ENCODE data around the gene AARS2.

Gene AARS2

GRCh38 chr6:44300292-44300823 lies 12.8 kb downstream of the AARS2 start:
- peaks cover 5% of the 10 kb centered on the region for H3K4me1 Mint-ChIP-seq
- ATAC-seq (no peak), DNase-seq (no peak)
- peaks cover 18% of the 10 kb centered on the region for H3K36me3 Mint-ChIP-seq (ENCODE audit: low read depth)
- H3K9me3 Mint-ChIP-seq: no peaks in the 10 kb centered on the region
- peaks cover 17% of the 10 kb centered on the region for H3K27me3 Mint-ChIP-seq
- no peak overlapping the region for H3K4me3 Mint-ChIP-seq
- no peak overlapping the region for H3K27ac Mint-ChIP-seq

- peaks cover 27% of the 10 kb centered on the region for H3K27me3 Mint-ChIP-seq
- H3K4me1 Mint-ChIP-seq: peaks cover 5% of the 10 kb centered on the region
- peaks cover 17% of the 10 kb centered on the region for H3K36me3 Mint-ChIP-seq (ENCODE audit: low read depth)
- H3K27ac Mint-ChIP-seq: peak overlapping the region; percentile 14
- no peaks in the 10 kb centered on the region for H3K9me3 Mint-ChIP-seq
- no peak for DNase-seq
- no peak overlapping the region for H3K4me3 Mint-ChIP-seq
- no peak for ATAC-seq
These were observed 14.3 kb downstream of the AARS2 start for GRCh38 chr6:44298864-44299263.

- ATAC-seq: peak; percentile 3
- Mint-ChIP-seq H3K36me3 (ENCODE audit: low read depth) (peaks cover 17% of the 10 kb centered on the region), H3K27ac (no peak overlapping the region), H3K27me3 (peaks cover 32% of the 10 kb centered on the region), H3K4me1 (peaks cover 5% of the 10 kb centered on the region), H3K9me3 (no peaks in the 10 kb centered on the region), H3K4me3 (peak overlapping the region; percentile 26)
- no peak for DNase-seq
These were observed 14.9 kb downstream of the AARS2 start for GRCh38 chr6:44298055-44298803.

GRCh38 chr6:44297063-44298038 lies 15.8 kb downstream of the AARS2 start:
- H3K9me3 Mint-ChIP-seq: no peaks in the 10 kb centered on the region
- no peak overlapping the region for H3K27ac Mint-ChIP-seq
- ATAC-seq (peak; percentile 63), DNase-seq (peak; percentile 64)
- peaks cover 5% of the 10 kb centered on the region for H3K4me1 Mint-ChIP-seq
- peaks cover 39% of the 10 kb centered on the region for H3K27me3 Mint-ChIP-seq
- peak overlapping the region; percentile 26 for H3K4me3 Mint-ChIP-seq
- peaks cover 17% of the 10 kb centered on the region for H3K36me3 Mint-ChIP-seq (ENCODE audit: low read depth)

DNA sequence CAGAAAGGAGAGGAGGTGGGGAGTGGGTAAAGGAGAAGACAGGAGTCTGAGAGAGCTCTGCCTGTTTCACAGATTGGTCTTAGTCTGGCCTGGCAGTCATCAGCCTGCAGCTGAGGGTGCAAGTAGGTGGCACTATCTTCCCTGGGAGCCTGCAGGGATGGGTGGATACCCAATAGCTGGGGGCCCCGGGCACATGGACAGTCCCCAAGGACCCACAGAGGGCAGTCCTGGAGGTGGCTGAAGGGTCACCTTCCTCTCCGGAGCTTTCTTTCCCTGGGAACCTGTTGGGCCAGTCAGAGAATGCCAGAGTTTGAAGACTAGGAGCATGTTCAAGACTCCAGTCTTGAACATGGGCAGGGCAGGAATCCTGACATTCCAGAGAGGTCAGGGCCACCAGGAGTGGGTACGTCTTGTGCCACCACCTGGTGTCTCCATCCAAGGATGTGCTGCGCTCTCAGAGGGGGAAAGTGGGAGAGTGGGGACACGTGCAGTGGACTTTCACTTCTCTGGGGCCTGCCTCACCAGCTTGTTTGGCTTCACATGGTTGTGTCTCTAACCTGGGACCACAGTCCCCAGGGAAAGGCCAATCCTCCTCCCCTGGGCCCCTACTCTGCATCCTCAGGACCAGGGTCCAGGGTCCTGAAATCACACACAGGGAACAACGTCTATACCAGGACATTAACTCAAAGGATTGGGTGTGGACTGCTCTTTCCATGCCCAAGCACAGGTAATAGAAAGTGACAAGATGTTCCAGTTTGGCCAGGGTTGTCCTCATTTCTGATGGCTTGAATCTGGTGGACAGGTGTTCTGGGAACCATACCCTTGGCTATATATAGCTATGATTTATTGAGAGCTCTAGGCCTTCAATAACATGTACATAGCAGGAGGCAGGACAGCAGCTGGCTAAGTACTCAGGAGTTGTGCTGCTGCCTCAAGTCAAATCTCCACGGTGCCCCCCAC lies 18.0 kb downstream of the AARS2 start:
- Mint-ChIP-seq H3K4me3 (no peak overlapping the region), H3K9me3 (no peaks in the 10 kb centered on the region), H3K27ac (no peak overlapping the region), H3K27me3 (peaks cover 58% of the 10 kb centered on the region), H3K36me3 (ENCODE audit: low read depth) (peaks cover 5% of the 10 kb centered on the region), H3K4me1 (peaks cover 5% of the 10 kb centered on the region)
- no peak for ATAC-seq
- no peak for DNase-seq

DNA sequence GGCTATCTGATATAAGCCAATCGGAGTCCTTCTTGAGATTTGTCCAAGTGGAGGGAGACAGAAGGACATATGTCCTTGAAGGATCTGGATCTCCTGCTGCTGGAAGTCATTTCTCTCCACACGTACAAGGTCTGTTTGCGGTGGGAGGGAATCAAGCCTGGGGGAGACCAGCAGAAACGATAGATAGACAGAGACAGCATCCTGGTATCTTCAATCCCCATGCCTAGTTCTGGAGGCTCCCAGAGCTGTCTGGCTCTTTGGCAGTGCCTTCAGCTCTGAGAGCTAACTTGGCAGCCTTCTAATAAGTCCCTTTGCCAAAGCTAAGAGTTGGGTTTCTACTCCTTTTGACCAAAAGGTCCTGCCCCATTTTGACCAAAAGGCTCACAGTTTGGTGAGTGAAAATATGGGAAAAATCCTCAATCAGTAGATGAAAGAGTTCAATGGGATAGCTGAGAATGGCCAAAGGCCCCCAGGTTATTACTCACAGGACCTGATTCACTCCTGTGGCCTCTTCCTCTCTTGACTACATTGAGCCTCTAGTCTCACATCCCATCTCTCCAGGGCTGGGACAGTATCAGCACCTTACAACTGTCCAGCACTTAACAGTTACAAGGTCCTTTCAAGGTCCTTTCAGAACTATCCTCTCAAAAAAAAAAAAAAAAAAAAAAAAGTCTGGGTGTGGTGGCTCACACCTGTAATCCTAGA lies 20.3 kb downstream of the AARS2 start:
- H3K27ac Mint-ChIP-seq: no peak overlapping the region
- H3K4me3 Mint-ChIP-seq: no peak overlapping the region
- H3K9me3 Mint-ChIP-seq: no peaks in the 10 kb centered on the region
- peaks cover 70% of the 10 kb centered on the region for H3K27me3 Mint-ChIP-seq
- no peaks in the 10 kb centered on the region for H3K36me3 Mint-ChIP-seq (ENCODE audit: low read depth)
- DNase-seq (no peak), ATAC-seq (no peak)
- H3K4me1 Mint-ChIP-seq: peaks cover 2% of the 10 kb centered on the region

DNA sequence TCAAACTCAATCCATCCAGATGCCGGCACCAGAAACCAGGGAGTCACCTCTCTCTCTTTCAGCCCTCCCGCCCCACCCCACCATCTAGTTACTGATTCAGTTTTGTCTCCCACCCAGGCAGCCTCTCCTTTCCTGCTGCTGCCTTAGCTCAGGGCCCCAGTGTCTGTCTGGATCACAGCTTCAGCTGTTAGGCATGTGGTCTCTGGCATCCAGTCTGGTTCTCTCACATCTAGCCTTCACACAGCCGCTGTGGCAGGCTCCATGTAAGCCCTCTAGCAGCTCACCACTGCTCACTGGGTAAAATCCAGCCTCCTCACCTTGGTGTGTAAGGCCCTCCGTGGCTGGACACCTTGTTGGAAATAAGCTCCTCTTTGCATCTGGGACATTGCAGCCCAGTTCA lies 21.3 kb downstream of the AARS2 start:
- Mint-ChIP-seq H3K27me3 (peaks cover 72% of the 10 kb centered on the region), H3K27ac (no peak overlapping the region), H3K9me3 (no peaks in the 10 kb centered on the region), H3K4me3 (no peak overlapping the region), H3K36me3 (ENCODE audit: low read depth) (no peaks in the 10 kb centered on the region), H3K4me1 (no peaks in the 10 kb centered on the region)
- ATAC-seq (no peak), DNase-seq (no peak)

DNA sequence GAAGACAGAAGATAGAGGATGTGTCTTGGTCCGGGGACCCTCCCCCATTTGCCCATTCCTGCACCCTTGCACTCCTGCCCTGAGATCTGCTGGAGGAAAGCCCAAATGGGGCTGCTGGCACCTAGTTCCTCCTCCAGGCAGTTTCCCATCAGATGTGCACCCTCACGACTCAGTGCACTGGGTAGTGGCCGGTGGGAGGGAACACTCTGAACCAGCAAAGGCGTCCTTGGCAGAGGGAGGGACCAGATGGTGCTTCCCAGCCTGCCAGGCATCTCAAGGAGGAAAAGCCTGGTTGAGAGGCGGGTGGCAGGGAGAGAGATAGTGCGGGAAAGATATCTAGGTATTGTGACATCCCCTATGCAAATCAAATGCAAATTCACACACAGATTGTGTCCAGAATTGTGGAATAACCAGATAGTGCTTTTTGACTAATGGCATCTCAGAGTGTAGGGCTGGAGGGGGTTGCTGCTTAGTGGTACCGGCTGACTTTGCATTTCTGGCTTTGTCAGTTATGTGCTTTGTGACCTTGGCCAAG lies 23.4 kb downstream of the AARS2 start:
- Mint-ChIP-seq H3K27ac (no peak overlapping the region), H3K4me3 (no peak overlapping the region), H3K9me3 (no peaks in the 10 kb centered on the region), H3K4me1 (no peaks in the 10 kb centered on the region), H3K27me3 (peaks cover 62% of the 10 kb centered on the region), H3K36me3 (ENCODE audit: low read depth) (no peaks in the 10 kb centered on the region)
- DNase-seq (no peak), ATAC-seq (no peak)

DNA sequence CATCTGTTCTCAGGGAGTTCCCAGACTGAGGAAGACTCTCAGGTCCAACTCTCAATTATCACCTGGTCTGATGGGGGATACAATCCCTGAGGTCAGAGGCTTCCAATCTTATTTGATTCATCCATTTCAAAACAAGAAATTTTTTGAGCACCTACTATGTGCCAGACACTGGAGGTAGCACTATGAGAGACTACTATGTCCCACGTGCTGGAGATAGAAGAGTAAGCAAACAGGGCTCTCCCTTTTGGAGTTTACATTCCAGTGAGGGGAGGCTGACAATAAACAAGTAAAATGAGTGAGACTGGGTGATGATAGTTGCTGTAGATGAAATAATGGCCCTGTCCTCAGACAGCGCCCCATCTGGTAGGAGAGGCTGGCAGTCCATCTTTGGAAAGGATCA lies 26.4 kb downstream of the AARS2 start:
- Mint-ChIP-seq H3K36me3 (ENCODE audit: low read depth) (no peaks in the 10 kb centered on the region), H3K27me3 (peaks cover 53% of the 10 kb centered on the region), H3K4me3 (no peak overlapping the region), H3K4me1 (no peaks in the 10 kb centered on the region), H3K27ac (no peak overlapping the region), H3K9me3 (no peaks in the 10 kb centered on the region)
- no peak for ATAC-seq
- no peak for DNase-seq

GRCh38 chr6:44286285-44286565 lies 26.9 kb downstream of the AARS2 start:
- Mint-ChIP-seq H3K9me3 (no peaks in the 10 kb centered on the region), H3K27me3 (peaks cover 49% of the 10 kb centered on the region), H3K27ac (no peak overlapping the region)

DNA sequence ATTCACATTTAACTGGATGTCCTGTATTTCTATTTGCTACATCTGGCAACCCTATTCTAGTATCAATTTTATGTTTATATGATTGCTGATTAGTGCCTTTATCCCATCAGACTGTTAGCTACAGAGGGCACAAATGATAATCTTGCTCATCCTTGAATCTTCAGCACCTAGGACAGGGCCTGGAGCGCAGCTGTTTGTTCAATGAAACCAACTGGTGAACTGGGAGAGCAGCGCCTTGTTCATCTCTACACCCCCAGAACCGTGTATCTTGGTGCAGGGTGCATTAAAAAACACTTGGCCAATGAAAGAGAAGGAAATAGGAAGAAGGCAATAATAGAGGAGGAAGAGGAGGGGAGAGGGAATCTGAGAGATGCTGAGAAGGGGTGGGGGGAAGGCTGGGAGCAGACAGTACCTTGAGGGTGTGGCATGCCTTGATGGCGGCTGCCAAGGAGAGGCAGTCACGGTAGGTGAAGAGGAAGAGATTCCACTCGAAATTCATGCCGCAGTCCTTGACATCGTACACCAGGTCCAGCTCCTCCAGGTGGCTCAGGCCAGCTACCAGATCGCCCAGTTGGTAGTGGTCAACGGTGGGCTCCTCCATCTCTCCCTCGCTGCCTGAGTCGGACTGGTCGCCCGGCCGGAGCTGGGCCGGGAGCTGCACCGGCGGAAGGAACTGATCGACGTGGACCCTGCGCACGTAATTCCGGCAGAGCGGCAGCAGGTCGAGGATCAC lies 27.4 kb downstream of the AARS2 start:
- Mint-ChIP-seq H3K27me3 (peaks cover 45% of the 10 kb centered on the region), H3K4me3 (no peak overlapping the region)

More at GRCh38 chr6:44286285-44286565, 26.9 kb downstream of the AARS2 start:
- H3K4me1 Mint-ChIP-seq: no peaks in the 10 kb centered on the region
- DNase-seq (no peak), ATAC-seq (no peak)
- H3K36me3 Mint-ChIP-seq (ENCODE audit: low read depth): no peaks in the 10 kb centered on the region
- no peak overlapping the region for H3K4me3 Mint-ChIP-seq

DNA sequence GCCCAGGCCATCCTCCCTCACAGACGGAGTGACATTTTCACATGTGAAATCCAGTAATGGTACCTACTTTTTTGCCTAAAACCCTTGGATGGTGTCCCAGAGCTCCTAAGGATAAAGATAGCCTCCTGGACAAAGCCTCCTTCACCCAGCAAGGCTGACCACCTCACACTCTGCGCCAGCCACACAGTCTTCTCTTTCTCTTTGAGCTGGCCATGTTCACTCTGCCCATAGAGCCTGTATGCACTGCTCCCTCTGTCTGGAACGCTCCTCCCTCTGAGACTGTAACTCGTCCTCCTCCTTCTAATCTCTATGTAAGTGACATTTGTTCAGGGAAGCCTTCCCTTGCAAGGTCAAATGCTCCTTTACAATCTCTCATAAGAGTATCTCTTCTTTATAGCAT lies 28.3 kb downstream of the AARS2 start:
- ATAC-seq (no peak), DNase-seq (no peak)
- Mint-ChIP-seq H3K27ac (no peak overlapping the region), H3K27me3 (peaks cover 44% of the 10 kb centered on the region), H3K4me3 (no peak overlapping the region), H3K36me3 (ENCODE audit: low read depth) (no peaks in the 10 kb centered on the region), H3K4me1 (no peaks in the 10 kb centered on the region), H3K9me3 (no peaks in the 10 kb centered on the region)

More for the DNA sequence above, 27.4 kb downstream of the AARS2 start:
- H3K4me1 Mint-ChIP-seq: no peaks in the 10 kb centered on the region
- ATAC-seq: no peak
- no peaks in the 10 kb centered on the region for H3K36me3 Mint-ChIP-seq (ENCODE audit: low read depth)
- no peak overlapping the region for H3K27ac Mint-ChIP-seq
- no peak for DNase-seq
- H3K9me3 Mint-ChIP-seq: no peaks in the 10 kb centered on the region

- H3K36me3 Mint-ChIP-seq (ENCODE audit: low read depth): no peaks in the 10 kb centered on the region
- peaks cover 43% of the 10 kb centered on the region for H3K27me3 Mint-ChIP-seq
- no peaks in the 10 kb centered on the region for H3K9me3 Mint-ChIP-seq
- no peaks in the 10 kb centered on the region for H3K4me1 Mint-ChIP-seq
- ATAC-seq: no peak
- no peak overlapping the region for H3K4me3 Mint-ChIP-seq
- no peak for DNase-seq
- no peak overlapping the region for H3K27ac Mint-ChIP-seq
These were observed 29.0 kb downstream of the AARS2 start for GRCh38 chr6:44284121-44284520.

Data from activated naive CD8-positive, alpha-beta T cell treated with anti-CD3 and anti-CD28 coated beads, Interleukin-2, amount 50 U/mL, for 24 hours (primary cell).